Loucy (cell line): Measurements from ENCODE around the gene ASB9.

Source experiments
- H2AFZ ChIP-seq: fragments of 200-600 bp; sonication (generic); 2 replicates; pipeline ENCODE4 v1.6.0; 2016; ENCODE audit warnings: antibody characterized with exemption, mild to moderate bottlenecking, low read length, moderate library complexity
- H3F3A ChIP-seq: fragments of 200-600 bp; 2 replicates; pipeline ENCODE4 v1.6.0; 2016; ENCODE audit warnings: antibody characterized with exemption, low read depth, mild to moderate bottlenecking
- H3K27me3 ChIP-seq: fragments of 200-600 bp; sonication (generic); 2 replicates; pipeline ENCODE4 v1.6.1; 2014; ENCODE audit warnings: low read length, mild to moderate bottlenecking; ENCODE audit not compliant: insufficient read depth, poor library complexity, severe bottlenecking
- H3K36me3 ChIP-seq: fragments of 200-600 bp; sonication (generic); 2 replicates; pipeline ENCODE4 v1.6.1; 2016; ENCODE audit warnings: low read length; ENCODE audit not compliant: insufficient read depth
- H3K4me1 ChIP-seq: fragments of 200-600 bp; sonication (generic); 2 replicates; pipeline ENCODE4 v1.5.1; 2014; ENCODE audit warnings: low read length, mild to moderate bottlenecking; ENCODE audit not compliant: insufficient read depth, poor library complexity, severe bottlenecking
- H3K4me2 ChIP-seq: fragments of 200-600 bp; sonication (generic); 2 replicates; pipeline ENCODE4 v1.6.0; 2014; ENCODE audit warnings: antibody characterized with exemption, low read length, low read depth, mild to moderate bottlenecking; ENCODE audit not compliant: poor library complexity, severe bottlenecking
- H3K4me3 ChIP-seq: fragments of 200-600 bp; sonication (generic); 2 replicates; pipeline ENCODE4 v1.5.1; 2014; ENCODE audit warnings: low read length, mild to moderate bottlenecking, mixed read lengths; ENCODE audit not compliant: poor library complexity, severe bottlenecking
- H3K79me2 ChIP-seq: fragments of 200-600 bp; sonication (generic); 2 replicates; pipeline ENCODE4 v1.6.1; 2014; ENCODE audit warnings: low read length; ENCODE audit not compliant: insufficient read depth
- H3K9ac ChIP-seq: fragments of 200-600 bp; sonication (generic); 2 replicates; pipeline ENCODE4 v1.6.0; 2014; ENCODE audit warnings: mild to moderate bottlenecking, low read depth, low read length, moderate library complexity; ENCODE audit not compliant: poor library complexity, severe bottlenecking
- H3K9me2 ChIP-seq: fragments of 200-600 bp; sonication (generic); replicated peaks from 2 replicates; pipeline ENCODE4 v1.6.1; 2016; ENCODE audit warnings: low read depth, low read length, mixed read lengths
- H3K9me3 ChIP-seq: fragments of 200-600 bp; sonication (generic); 2 replicates; pipeline ENCODE4 v1.6.1; 2014; ENCODE audit warnings: mild to moderate bottlenecking, antibody characterized with exemption, low read length, low read depth; ENCODE audit not compliant: insufficient read depth
- H4K20me1 ChIP-seq: fragments of 200-600 bp; sonication (generic); 2 replicates; pipeline ENCODE4 v1.6.0; 2014; ENCODE audit warnings: antibody characterized with exemption, low read length, mild to moderate bottlenecking; ENCODE audit not compliant: insufficient read depth, poor library complexity, severe bottlenecking
- EZH2phosphoT487 ChIP-seq: fragments of 200-600 bp; IDR thresholded peaks from 2 replicates; pipeline ENCODE4 v1.6.1; 2018; ENCODE audit warnings: antibody characterized with exemption, mild to moderate bottlenecking, moderate library complexity, borderline replicate concordance
- TF ChIP-seq, protein P1 (sequence below): fragments of 200-600 bp; sonication (generic); conservative IDR thresholded peaks from 2 replicates; pipeline ENCODE4 v1.5.1; 2014; ENCODE audit warnings: mild to moderate bottlenecking, antibody characterized with exemption, low read length

Gene ASB9

DNA sequence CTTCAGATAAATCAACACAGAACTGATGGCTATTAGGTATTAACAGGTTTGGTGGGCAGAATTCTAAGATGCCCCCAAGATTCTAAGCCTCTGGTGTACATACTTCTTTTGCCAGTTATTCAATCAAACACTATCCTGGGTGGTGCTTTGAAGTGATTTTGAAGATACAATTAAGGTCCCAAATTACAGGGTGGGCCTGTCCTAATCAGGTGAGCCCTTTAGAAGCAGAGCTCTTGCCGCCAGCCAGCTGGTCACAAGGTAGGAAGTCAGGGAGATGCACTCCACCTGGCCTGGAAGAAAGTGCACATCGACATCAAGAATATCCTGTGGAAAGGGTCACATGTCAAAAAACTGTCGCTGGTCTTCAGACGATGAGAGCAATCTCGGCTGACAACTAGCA, 29.5 kb downstream of the ASB9 start:
- TF ChIP-seq EZH2phosphoT487: no peak
- TF ChIP-seq, protein P1, sequence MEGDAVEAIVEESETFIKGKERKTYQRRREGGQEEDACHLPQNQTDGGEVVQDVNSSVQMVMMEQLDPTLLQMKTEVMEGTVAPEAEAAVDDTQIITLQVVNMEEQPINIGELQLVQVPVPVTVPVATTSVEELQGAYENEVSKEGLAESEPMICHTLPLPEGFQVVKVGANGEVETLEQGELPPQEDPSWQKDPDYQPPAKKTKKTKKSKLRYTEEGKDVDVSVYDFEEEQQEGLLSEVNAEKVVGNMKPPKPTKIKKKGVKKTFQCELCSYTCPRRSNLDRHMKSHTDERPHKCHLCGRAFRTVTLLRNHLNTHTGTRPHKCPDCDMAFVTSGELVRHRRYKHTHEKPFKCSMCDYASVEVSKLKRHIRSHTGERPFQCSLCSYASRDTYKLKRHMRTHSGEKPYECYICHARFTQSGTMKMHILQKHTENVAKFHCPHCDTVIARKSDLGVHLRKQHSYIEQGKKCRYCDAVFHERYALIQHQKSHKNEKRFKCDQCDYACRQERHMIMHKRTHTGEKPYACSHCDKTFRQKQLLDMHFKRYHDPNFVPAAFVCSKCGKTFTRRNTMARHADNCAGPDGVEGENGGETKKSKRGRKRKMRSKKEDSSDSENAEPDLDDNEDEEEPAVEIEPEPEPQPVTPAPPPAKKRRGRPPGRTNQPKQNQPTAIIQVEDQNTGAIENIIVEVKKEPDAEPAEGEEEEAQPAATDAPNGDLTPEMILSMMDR: no peak
- no peaks in the 10 kb centered on the region for H3K9me3 ChIP-seq
- H3K9me2 ChIP-seq: no peaks in the 10 kb centered on the region
- H3K4me1 ChIP-seq: no peaks in the 10 kb centered on the region
- no peaks in the 10 kb centered on the region for H3K79me2 ChIP-seq
- H4K20me1 ChIP-seq: no peaks in the 10 kb centered on the region
- no peaks in the 10 kb centered on the region for H3K36me3 ChIP-seq
- H3K9ac ChIP-seq: no peak overlapping the region
- no peaks in the 10 kb centered on the region for H3K27me3 ChIP-seq
- no peak overlapping the region for H3K4me3 ChIP-seq
- no peaks in the 10 kb centered on the region for H3F3A ChIP-seq
- no peak overlapping the region for H3K4me2 ChIP-seq
- no peak overlapping the region for H2AFZ ChIP-seq

DNA sequence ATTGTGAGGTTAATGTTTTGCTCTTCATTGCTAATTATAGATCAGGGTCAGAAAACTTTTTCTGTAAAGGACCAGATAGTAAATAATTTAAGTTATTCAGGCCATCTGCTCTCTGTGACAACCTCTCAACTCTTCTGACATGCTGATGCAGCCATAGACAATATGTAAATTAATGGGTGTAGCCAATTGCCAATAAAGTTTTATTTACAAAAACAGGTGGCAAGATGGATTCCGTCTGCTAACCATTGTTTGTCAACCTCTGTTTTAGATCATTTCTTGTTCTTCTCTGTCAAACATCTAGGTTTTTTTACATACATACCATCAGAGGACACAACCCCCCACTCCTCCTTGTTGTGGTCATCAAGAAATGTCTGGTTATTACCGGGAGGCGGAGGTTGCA, 33.7 kb downstream of the ASB9 start:
- Histone ChIP-seq H3F3A (no peaks in the 10 kb centered on the region), H3K9ac (no peak overlapping the region)

GRCh38 chrX:15235001-15235400, 34.9 kb downstream of the ASB9 start:
- H3F3A ChIP-seq: no peaks in the 10 kb centered on the region
- no peaks in the 10 kb centered on the region for H3K36me3 ChIP-seq
- no peaks in the 10 kb centered on the region for H4K20me1 ChIP-seq
- no peaks in the 10 kb centered on the region for H3K9me3 ChIP-seq
- H3K4me1 ChIP-seq: no peaks in the 10 kb centered on the region
- no peak overlapping the region for H3K4me3 ChIP-seq
- TF ChIP-seq, protein P1: no peak
- no peak for TF ChIP-seq EZH2phosphoT487
- no peak overlapping the region for H3K4me2 ChIP-seq
- H3K9ac ChIP-seq: no peak overlapping the region
- H3K9me2 ChIP-seq: no peaks in the 10 kb centered on the region
- H3K79me2 ChIP-seq: no peaks in the 10 kb centered on the region
- no peaks in the 10 kb centered on the region for H3K27me3 ChIP-seq
- no peak overlapping the region for H2AFZ ChIP-seq

More for the DNA sequence above, 33.7 kb downstream of the ASB9 start:
- no peaks in the 10 kb centered on the region for H3K27me3 ChIP-seq
- H2AFZ ChIP-seq: no peak overlapping the region
- H3K4me3 ChIP-seq: no peak overlapping the region
- TF ChIP-seq, protein P1: no peak
- TF ChIP-seq EZH2phosphoT487: no peak
- H3K9me3 ChIP-seq: no peaks in the 10 kb centered on the region
- H4K20me1 ChIP-seq: no peaks in the 10 kb centered on the region
- no peak overlapping the region for H3K4me2 ChIP-seq
- no peaks in the 10 kb centered on the region for H3K79me2 ChIP-seq
- no peaks in the 10 kb centered on the region for H3K9me2 ChIP-seq
- no peaks in the 10 kb centered on the region for H3K4me1 ChIP-seq
- H3K36me3 ChIP-seq: no peaks in the 10 kb centered on the region
